Left ventricle myocardium inferior (tissue), 1 donor: ENCODE measurements around the gene TMBIM4. TPM values are rescaled to one million over a fixed set of nuclear protein-coding genes. Genes with fewer than 3 reads are reported as not detected.
"Not testable (repeated sequence)": the region's sequence is repeated elsewhere in the genome, so short reads cannot be mapped to it uniquely, and the experiment has no call there.

ENCODE experiments used
- DNase-seq: peaks from one replicate; pipeline ENCODE4 v3.0.0-alpha.2; 2020
- H3K27ac ChIP-seq: fragments of 200-600 bp; replicated peaks from 2 replicates; pipeline ENCODE4 v1.8.0; 2021
- H3K27me3 ChIP-seq: fragments of 200-600 bp; 2 replicates; pipeline ENCODE4 v1.8.0; 2021; ENCODE audit warnings: low read depth
- H3K36me3 ChIP-seq: fragments of 200-600 bp; 2 replicates; pipeline ENCODE4 v1.8.0; 2021
- H3K4me1 ChIP-seq: fragments of 200-600 bp; 2 replicates; pipeline ENCODE4 v1.8.0; 2021
- H3K4me3 ChIP-seq: fragments of 200-600 bp; 2 replicates; pipeline ENCODE4 v1.8.0; 2021; ENCODE audit warnings: mild to moderate bottlenecking, moderate library complexity
- H3K9me3 ChIP-seq: fragments of 200-600 bp; replicated peaks from 2 replicates; pipeline ENCODE4 v1.8.0; 2021
- CTCF ChIP-seq: fragments of 200-600 bp; IDR thresholded peaks from 2 replicates; pipeline ENCODE4 v1.8.0; 2021; ENCODE audit warnings: antibody characterized with exemption, mild to moderate bottlenecking, borderline replicate concordance
- intact Hi-C: fragments of 100-400 bp; cut with micrococcal nuclease; formaldehyde crosslinking; loops from one replicate; pipeline ENCODE4 v1.11.0; 2022
- long read RNA-seq: library from polyadenylated mRNA; unstranded; transcript quantifications from one replicate; pipeline ENCODE4 v2.0.0, GENCODE V29; 2021
- total RNA-seq: library from RNA; stranded (reverse); fragmentation: NEBNext Ultra II Directional; extraction: Animal tissue kit (Norgen Biotek cat#: 25700); gene quantifications from one replicate; pipeline ENCODE4 v1.2.1, GENCODE V29; 2021
- donor health status: DM: no; HTN: yes; CAD: no; lungs with severe emphysema.

The TMBIM4 gene
- total RNA-seq, result 74.5 TPM
- long read RNA-seq, transcript TMBIM4-202 (7 exons, 2,952 nt), result major isoform, 81 of 96 reads
- long read RNA-seq, partial matches to known transcripts, result 0 of 96 reads
- long read RNA-seq, other reads (novel, unspliced or antisense), result 10 of 96 reads

- H3K27me3 ChIP-seq, result no peaks in the 10 kb centered on the region
- H3K36me3 ChIP-seq, result peaks cover 5% of the 10 kb centered on the region
- peaks cover 8% of the 10 kb centered on the region for H3K9me3 ChIP-seq
- peak within 1 kb of the TSS; percentile 90 for H3K4me3 ChIP-seq
- DNase-seq, result peak; percentile 88
- peaks cover 43% of the 10 kb centered on the region for H3K4me1 ChIP-seq
- peak; percentile 78 for TF ChIP-seq CTCF
- peak within 1 kb of the TSS; percentile 99 for H3K27ac ChIP-seq
- intact Hi-C loops, result no loop called here
These were observed at the start of gene TMBIM4 for GRCh38 chr12:66169221-66170170. TSS of gene TMBIM4 (minus strand) at chr12:66169996. CDS start at chr12:66169951, 45 bp downstream.

GRCh38 chr12:66217342-66217917 lies 47.6 kb upstream of the TMBIM4 start:
- no peak for TF ChIP-seq CTCF
- H3K36me3 ChIP-seq, result peaks cover 37% of the 10 kb centered on the region
- H3K27ac ChIP-seq, result no peak overlapping the region
- peaks cover 15% of the 10 kb centered on the region for H3K9me3 ChIP-seq
- no peak for DNase-seq
- no peak overlapping the region for H3K4me3 ChIP-seq
- H3K27me3 ChIP-seq, result no peaks in the 10 kb centered on the region
- intact Hi-C loops, result no loop called here
- no peaks in the 10 kb centered on the region for H3K4me1 ChIP-seq

- H3K4me3 ChIP-seq, H3K9me3 ChIP-seq, H3K27me3 ChIP-seq, H3K27ac ChIP-seq, DNase-seq, intact Hi-C loops, H3K4me1 ChIP-seq: not testable (repeated sequence)
- H3K36me3 ChIP-seq, result peaks cover 31% of the 10 kb centered on the region
These were observed 43.2 kb upstream of the TMBIM4 start for GRCh38 chr12:66213011-66213410.

GRCh38 chr12:66211573-66211972 lies 41.8 kb upstream of the TMBIM4 start:
- H3K9me3 ChIP-seq, H3K27me3 ChIP-seq, DNase-seq, H3K4me3 ChIP-seq, intact Hi-C loops, H3K4me1 ChIP-seq, H3K27ac ChIP-seq: not testable (repeated sequence)
- peaks cover 19% of the 10 kb centered on the region for H3K36me3 ChIP-seq

GRCh38 chr12:66210840-66211239 lies 41.0 kb upstream of the TMBIM4 start:
- Histone ChIP-seq H3K36me3 (peaks cover 19% of the 10 kb centered on the region), H3K4me1 (no peaks in the 10 kb centered on the region), H3K9me3 (no peaks in the 10 kb centered on the region), H3K27ac (no peak overlapping the region), H3K27me3 (no peaks in the 10 kb centered on the region), H3K4me3 (no peak overlapping the region)
- TF ChIP-seq CTCF, result no peak
- intact Hi-C loops, result no loop called here
- no peak for DNase-seq

GRCh38 chr12:66206141-66206540 lies 36.3 kb upstream of the TMBIM4 start:
- Histone ChIP-seq H3K27me3 (no peaks in the 10 kb centered on the region), H3K4me1 (no peaks in the 10 kb centered on the region), H3K27ac (no peak overlapping the region), H3K4me3 (no peak overlapping the region), H3K36me3 (peaks cover 4% of the 10 kb centered on the region), H3K9me3 (peaks cover 6% of the 10 kb centered on the region)
- TF ChIP-seq CTCF, result no peak
- intact Hi-C loops, result no loop called here
- no peak for DNase-seq
